RCC 7860 (cell line): Measurements from ENCODE around the gene ADGRG1.

Experiments used
- DNase-seq: peaks from one replicate; pipeline ENCODE4 v3.0.0-alpha.2; 2015; ENCODE audit warnings: low spot score
- FAIRE-seq: peaks from 2 replicates; lab custom pipeline; 2012; peaks lifted over from hg19 to GRCh38; lab: Jason Lieb, UNC

ADGRG1 gene

DNA sequence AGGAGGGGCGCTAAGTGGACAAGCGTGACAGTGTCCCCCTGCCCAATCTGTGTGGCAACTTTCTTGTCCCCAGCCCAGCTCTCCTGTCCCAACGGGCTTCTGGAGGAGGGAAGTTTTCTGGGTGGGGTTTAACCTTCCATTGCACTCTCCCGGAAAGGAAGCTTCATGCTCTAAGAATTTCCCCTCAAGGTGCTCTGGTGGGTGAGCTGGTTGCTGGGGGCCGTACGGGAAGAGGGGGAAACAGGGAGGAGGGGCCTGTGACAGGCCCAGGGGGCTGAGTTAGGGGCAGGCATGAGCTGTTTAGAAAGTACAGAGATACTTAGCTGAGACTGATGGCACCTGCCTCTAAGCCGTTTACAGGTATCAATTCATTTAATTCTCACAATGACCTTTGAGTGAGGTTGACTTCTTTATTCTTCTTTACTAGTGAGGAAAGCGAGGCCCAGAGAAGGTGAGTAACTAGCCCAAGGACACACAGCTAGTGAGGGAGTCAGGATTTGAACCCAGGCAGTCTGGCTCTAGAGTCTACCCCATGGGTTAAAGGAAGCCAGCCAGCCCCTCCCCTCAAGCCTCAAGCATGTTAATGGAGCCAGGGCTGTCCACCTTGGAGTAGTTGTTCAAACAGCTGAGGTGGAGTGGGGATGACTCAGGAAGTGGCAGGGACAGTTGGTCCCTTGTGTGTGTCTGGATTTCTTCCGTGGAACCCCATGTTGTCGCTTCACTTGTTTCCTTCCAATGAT lies 18.9 kb downstream of the ADGRG1 start:
- DNase-seq (peak; percentile 19), FAIRE-seq (no peak)

DNA sequence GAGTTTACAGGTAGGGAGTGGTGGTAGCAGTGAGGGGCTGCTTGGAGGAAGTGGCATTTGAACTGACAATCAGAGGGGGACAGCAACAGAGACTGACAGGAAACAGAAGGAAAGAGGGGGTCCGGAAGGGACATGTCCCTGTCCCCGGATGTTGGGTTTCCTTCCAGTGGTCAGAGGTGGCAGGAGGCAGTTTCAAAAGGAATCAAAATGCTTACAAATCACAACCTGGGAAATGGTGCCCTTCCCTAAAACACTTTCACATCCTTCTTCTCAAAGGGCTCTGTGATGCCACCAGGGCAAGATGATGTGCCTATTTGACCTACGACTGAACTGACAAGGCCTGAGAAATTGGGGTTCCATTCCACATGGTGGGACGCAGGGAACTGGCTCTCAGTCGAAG lies 19.7 kb downstream of the ADGRG1 start:
- no peak for FAIRE-seq
- DNase-seq: no peak

DNA sequence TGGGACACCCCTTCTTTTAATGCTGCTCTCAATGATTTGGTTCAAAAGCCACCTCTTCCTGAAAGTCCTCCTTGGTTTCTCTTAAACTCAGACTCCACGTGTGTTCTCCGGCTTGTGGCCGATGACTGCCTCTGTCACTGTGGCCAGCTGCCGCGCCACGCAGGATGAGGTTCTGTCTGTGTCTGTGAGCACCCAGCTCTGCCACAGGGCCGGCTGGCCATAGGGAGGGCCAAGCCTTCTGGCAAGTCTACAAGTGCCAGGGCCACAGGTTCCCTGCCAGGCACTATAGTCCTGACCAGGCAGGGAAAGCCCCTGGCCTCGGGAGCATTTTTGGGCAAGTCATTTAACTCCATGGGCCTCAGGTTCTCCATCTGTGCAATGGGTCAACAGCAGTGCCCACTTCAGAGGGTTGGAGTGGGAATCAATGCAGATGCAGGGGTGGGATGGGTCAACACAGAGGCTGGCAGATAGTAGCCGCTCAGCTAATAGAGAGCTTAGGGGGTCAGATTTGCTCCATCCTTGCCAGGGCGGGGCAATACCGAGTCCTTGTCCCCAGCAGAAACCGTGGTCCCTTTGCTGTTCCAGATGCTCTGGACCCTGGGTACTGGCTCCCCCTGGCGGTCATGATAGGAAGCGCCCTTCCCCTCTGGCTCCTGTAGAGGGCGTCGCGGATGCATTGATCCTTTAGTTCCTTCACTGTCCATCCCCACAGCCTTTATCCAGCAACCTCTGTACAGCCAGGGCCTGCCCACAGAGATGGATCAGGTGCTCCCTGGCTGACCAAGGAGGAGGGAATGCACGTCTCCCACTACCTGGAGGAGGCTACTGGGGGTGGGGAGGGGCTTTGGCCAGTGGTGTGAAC lies 20.4 kb downstream of the ADGRG1 start:
- DNase-seq (peak; percentile 72), FAIRE-seq (no peak)

DNA sequence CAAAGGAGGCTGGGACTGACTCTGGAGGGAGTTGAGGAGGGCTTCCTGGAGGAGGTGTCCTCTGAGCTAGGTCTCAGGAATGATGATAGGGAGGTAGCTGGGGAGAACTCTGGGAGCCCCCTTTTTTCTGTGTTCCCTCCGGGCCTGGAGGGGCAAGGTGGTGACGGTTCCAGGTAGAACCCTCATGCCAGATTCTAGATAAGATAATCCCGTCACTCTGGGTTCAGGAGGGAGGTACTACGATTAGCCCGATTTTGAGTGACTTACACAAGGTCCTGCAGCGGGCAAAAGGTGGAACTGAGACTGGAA lies 21.0 kb downstream of the ADGRG1 start:
- FAIRE-seq (no peak), DNase-seq (no peak)

DNA sequence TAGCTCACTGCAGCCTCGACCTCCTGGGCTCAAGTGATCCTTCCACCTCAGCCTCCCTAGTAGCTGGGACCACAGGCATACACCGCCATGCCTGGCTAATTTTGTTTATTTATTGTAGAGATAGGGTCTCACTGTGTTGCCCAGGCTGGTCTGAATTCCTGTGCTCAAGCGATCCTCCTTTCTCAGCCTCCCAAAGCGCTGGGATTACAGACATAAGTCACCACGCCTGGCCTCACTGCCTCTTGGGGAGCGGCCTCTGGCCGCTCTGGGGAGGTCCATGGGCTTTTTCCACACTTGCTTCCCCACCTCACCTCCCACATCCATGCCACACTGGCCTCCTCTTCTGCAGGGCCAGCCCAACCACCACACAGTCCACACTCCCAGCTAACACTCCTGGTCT lies 21.4 kb downstream of the ADGRG1 start:
- no peak for FAIRE-seq
- no peak for DNase-seq

DNA sequence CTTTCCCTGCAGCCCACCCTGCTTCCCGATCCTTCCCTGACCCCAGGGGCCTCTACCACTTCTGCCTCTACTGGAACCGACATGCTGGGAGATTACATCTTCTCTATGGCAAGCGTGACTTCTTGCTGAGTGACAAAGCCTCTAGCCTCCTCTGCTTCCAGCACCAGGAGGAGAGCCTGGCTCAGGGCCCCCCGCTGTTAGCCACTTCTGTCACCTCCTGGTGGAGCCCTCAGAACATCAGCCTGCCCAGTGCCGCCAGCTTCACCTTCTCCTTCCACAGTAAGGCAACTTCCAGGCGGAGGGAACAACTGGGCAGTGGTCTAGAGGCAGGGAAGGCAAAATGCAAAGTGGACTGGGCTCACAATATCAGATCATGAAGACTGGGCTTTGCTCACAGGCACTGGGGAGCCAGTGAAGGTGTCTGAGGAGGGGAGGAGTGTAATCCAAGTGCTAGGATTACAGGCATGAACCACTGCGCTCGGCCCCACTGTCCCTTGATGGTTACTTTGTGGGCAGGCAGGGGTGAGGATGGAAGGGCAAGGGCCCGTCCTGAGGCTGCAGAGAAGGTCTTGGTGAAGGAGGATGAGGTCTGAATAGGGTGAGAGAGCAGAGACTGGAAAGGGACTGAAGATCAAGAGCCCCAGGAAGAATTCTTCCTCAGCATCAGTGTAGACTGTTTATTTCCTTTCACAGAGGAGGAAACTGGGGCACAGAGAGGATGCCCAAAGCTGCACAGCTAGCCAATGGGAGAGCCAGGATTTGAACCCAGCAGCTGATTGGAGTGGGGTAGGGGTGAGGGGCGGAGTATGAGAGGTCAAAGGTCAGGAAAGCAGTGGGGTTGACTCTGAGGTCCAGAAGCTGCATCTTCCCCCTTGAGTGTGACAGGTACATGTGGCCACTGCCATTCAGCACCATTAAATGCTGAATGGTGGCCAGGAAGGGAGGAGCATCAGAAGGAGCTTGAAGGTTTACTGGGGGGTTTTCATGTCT lies 23.2 kb downstream of the ADGRG1 start:
- DNase-seq (no peak), FAIRE-seq (no peak)

DNA sequence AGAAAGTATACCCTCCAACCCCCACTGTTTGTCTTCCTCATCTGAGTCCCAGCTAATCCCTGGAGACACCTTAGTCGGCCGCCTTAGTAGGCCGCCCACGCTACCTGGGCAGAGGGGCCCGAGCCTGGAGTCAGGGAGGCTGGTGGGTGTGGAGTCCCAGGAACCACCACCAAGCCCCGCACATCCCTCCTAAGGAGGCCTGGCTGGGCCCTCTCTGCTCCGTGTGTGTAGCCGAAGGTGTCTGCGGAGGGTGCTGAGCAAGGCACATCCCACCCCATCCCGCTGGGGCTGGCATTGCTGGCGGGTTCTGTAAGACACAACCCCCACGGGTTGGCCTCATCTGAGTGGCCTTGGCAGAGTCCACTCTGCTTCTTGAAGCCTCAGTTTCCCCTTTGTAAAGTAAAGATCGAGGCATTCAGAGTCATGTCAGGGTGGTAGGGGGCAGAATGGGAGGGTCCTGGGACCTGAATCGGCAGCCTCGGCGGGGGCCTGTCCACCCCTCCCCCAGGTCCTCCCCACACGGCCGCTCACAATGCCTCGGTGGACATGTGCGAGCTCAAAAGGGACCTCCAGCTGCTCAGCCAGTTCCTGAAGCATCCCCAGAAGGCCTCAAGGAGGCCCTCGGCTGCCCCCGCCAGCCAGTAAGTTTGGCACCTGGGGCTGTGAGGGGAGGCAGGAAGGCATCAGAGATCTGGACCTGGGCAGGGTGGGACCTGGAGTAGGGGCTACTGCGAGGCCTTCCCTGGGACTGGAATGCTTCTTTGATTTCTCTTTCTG lies 24.5 kb downstream of the ADGRG1 start:
- FAIRE-seq (no peak), DNase-seq (no peak)

DNA sequence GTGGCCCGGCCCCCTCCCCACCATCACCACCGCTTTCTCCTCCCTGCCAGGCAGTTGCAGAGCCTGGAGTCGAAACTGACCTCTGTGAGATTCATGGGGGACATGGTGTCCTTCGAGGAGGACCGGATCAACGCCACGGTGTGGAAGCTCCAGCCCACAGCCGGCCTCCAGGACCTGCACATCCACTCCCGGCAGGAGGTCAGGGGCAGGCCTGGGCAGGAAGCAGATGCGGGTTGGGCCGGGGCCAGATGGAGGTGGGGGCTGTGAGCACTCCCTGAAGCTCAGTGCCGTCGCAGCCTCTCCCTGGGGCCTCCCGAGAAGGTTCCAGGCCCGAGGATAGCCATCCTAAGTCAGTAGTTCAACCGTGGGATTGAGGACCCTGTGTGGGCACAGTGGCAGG lies 25.5 kb downstream of the ADGRG1 start:
- FAIRE-seq (no peak), DNase-seq (no peak)

DNA sequence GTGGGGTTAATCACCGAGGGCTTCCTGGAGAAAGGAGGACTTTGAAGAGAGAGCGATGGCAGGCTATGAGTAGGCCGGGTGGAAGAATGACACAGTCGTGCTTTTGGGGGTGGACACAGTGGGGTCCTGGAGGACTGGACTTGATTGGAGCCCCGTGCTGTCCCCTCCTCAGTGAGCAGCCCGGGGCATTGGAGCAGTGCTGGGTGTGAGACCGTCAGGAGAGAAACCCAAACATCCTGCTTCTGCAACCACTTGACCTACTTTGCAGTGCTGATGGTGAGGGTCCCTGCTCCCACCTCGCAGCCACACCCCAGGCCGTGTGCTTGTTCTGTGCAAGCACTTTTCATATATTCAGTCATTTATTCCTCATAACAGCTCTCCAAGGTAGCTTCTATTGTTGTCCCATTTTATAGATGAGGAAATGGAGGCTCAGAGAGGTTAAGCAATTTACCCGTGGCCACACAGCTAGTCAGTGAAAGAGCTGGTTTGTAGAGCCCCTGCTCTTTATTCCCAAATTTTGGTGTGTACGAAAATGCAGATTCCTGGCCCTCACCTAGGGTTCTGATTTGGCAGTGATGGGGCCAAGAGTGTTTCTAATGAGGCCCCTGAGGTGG lies 28.0 kb downstream of the ADGRG1 start:
- DNase-seq (no peak), FAIRE-seq (no peak)

DNA sequence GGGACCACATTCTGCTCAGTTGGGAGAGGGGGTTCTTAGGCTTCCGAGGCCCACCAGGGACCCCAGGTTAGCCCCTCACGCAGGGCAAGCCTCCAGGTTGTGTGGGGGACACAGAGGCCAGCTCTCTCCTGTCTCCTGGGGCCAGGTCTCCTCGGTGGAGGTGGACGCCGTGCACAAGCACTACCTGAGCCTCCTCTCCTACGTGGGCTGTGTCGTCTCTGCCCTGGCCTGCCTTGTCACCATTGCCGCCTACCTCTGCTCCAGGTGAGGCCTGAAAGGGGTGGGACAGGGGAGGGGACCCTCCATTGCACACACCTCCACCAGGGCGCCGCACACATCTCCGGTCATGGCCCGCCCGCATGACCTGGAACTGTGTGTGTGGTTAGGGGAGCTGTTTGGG lies 28.8 kb downstream of the ADGRG1 start:
- FAIRE-seq: no peak
- no peak for DNase-seq

DNA sequence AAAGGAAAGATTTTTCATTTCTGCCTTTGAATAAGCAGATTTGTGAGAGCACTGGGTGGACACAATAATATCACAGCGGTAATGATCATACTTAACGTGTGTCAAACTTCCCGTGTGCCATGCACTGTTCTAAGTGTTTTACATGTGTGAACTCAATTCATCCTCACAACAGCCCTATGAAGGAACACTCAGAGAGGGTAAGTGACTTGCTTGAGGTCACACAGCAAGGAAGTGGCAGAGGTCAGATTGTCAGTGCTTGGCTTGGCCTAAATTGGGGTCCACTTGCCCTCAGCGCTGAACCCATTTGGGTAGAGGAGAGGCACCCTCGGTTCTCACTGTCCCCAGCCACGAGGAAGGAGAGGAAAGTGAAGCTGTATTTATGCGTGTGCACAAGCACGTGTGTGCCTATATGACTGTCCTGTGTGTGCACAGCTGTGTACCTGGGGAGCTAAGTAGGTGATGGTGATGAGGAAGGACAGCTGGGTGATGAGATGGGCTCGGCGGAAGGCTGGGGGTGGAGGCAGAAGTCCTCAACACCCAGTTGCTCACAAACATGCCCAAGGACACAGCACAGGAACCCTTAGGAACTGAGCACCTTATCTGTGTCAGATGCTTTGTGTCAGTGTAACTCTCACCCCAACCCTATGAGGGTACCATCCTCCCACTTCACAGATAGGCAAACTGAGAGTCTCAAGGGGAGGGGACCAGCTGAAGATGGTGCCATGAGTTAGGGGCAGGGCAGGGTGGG lies 29.9 kb downstream of the ADGRG1 start:
- no peak for FAIRE-seq
- DNase-seq: no peak

DNA sequence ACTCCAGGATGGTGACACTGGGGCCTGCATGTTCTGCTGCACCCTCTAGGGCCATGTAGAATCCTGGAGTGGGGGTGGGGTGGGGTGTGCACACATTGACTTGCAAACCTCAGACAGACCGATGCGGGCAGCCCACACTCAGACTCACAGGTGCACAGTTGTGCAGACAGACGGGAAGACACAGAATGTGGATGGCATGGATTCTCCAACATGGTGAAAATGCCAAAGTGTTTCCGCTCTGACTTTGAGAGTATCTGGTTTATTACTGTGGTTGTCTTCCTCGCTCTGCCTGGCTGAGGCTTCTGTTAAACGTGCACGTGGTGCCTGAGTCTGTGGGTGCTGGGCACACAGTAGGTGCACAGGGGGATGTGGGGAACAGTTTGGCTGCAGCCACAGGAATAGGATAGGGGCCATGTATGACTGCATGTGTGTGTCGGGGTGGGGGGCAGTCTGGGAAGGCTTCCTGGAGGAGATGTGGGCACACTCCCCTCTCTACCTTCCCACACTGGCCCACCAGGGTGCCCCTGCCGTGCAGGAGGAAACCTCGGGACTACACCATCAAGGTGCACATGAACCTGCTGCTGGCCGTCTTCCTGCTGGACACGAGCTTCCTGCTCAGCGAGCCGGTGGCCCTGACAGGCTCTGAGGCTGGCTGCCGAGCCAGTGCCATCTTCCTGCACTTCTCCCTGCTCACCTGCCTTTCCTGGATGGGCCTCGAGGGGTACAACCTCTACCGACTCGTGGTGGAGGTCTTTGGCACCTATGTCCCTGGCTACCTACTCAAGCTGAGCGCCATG lies 30.6 kb downstream of the ADGRG1 start:
- FAIRE-seq (no peak), DNase-seq (no peak)

DNA sequence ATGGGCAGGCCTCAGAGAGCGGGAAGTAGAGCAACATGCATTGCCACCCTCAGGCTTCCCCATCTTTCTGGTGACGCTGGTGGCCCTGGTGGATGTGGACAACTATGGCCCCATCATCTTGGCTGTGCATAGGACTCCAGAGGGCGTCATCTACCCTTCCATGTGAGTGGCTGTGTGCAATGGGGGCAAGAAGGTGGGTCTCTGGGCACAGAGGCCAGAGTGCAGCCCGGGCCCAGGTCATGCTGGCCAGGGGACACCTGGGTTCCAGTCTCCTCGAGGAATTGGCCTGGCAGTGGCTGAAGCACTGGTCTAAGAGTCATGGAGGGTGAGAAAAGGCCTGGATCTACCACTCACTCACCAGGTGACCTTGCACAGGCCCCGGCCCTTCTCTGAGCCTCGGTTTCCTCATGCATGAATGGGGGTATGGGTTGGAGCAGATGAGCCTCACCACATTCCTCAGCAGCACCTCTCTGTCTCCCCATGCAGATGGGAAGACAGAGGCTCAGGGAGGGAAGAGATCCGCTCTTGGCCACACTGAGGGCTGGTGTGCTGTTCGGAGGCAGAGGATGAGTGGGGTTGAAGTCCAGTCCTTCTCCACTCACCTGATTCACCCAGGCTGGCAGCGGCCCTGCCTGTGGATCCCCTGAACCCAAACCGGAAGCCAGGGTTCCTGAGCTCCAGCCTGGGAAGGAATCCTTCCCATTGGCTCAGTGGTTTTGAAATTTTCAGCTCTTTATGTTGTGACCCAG lies 32.5 kb downstream of the ADGRG1 start:
- DNase-seq (no peak), FAIRE-seq (no peak)

DNA sequence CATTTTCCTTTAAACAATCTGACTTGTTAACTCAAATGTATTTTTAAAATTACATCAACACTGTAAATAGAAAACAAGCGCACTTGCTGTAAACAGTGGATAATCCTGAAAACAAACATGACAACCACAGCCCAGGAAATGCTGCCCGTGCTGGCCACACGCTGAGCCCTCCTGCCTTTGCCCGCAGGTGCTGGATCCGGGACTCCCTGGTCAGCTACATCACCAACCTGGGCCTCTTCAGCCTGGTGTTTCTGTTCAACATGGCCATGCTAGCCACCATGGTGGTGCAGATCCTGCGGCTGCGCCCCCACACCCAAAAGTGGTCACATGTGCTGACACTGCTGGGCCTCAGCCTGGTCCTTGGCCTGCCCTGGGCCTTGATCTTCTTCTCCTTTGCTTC lies 33.1 kb downstream of the ADGRG1 start:
- FAIRE-seq: no peak

DNA sequence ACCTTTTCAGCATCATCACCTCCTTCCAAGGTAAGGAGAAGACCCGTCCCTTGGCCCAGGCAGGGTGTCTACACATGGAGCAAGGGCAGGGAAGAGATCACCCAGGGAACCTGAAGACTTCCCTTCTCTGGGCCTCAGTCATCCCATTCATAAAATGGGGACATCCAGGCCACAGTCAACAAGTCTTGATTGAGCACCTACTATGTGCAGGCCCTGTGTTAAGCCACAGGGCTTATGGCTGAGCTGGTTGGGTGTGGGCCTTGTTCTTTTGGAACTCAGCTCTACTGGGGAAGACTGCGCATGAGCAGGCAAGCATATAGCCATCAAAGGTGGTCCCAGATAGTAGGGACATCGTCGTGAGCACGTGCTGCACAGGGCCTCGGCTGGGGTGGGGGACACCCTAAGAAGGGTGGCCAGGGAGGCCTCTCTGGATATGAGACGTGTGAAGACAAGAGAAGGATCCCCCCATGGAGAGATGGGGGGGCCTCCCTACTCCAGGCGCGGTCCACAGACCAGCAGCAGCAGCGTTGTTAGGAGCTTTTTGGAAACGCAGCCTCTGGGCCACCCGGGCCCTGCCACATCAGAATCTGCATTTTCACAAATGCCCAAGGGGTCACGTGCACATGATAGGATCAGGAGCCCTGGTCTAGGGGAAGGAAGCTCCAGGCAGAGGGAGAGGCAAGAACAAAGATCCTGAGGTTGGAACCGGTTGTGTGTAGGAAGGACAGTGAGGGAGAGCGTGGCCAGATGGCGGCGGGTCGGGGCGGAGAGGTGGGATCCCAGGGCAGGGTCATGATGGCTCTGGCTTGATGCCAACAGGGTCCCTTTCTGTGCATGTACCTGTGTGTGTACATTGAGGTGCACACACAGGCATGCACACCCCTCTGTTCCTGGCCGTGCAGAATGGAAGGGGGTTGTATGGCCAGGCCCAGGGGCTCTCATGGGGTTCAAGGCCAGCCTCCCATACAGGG lies 33.8 kb downstream of the ADGRG1 start:
- DNase-seq: no peak
- no peak for FAIRE-seq

More for the DNA sequence above, 33.1 kb downstream of the ADGRG1 start:
- DNase-seq: no peak

DNA sequence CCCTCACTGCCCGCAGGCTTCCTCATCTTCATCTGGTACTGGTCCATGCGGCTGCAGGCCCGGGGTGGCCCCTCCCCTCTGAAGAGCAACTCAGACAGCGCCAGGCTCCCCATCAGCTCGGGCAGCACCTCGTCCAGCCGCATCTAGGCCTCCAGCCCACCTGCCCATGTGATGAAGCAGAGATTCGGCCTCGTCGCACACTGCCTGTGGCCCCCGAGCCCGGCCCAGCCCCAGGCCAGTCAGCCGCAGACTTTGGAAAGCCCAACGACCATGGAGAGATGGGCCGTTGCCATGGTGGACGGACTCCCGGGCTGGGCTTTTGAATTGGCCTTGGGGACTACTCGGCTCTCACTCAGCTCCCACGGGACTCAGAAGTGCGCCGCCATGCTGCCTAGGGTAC lies 35.0 kb downstream of the ADGRG1 start:
- FAIRE-seq: no peak
- DNase-seq: no peak
